ENCODE results near the gene AOAH.
"Not testable (repeated sequence)": the region's sequence is repeated elsewhere in the genome, so short reads cannot be mapped to it uniquely, and the experiment has no call there.

The AOAH gene

GRCh38 chr7:36739351-36739750 lies 15.1 kb upstream of the AOAH start:
- no peak for DNase-seq (ENCODE audit: low read depth in 2 of 2)

GRCh38 chr7:36736899-36737211 lies 12.6 kb upstream of the AOAH start:
- no peak for DNase-seq (ENCODE audit: low read depth in 2 of 2)

- DNase-seq (ENCODE audit: low read depth in 2 of 2), result no peak
Observed at GRCh38 chr7:36736090-36736898, 12.0 kb upstream of the AOAH start.

- DNase-seq (ENCODE audit: low read depth in 2 of 2), result no peak
Observed at GRCh38 chr7:36735172-36735571, 10.9 kb upstream of the AOAH start.

- DNase-seq (ENCODE audit: low read depth in 2 of 2), result no peak
Observed at GRCh38 chr7:36734731-36735130, 10.4 kb upstream of the AOAH start.

GRCh38 chr7:36733411-36733810 lies 9.1 kb upstream of the AOAH start:
- DNase-seq (ENCODE audit: low read depth in 2 of 2), result no peak

GRCh38 chr7:36732806-36733205 lies 8.5 kb upstream of the AOAH start:
- DNase-seq (ENCODE audit: low read depth in 2 of 2), result no peak

- no peak for DNase-seq (ENCODE audit: low read depth in 2 of 2)
Observed at GRCh38 chr7:36730046-36730445, 5.8 kb upstream of the AOAH start.

GRCh38 chr7:36728143-36728542 lies 3.8 kb upstream of the AOAH start:
- no peak for DNase-seq (ENCODE audit: low read depth in 2 of 2)

- no peak for DNase-seq (ENCODE audit: low read depth in 2 of 2)
Observed at GRCh38 chr7:36726806-36727503, 2.7 kb upstream of the AOAH start.

- DNase-seq (ENCODE audit: low read depth in 2 of 2), result no peak
Observed at GRCh38 chr7:36726311-36726710, 2.0 kb upstream of the AOAH start.

GRCh38 chr7:36724996-36725395 lies 702 bp upstream of the AOAH start:
- DNase-seq (ENCODE audit: low read depth in 2 of 2), result no peak

- no peak for DNase-seq (ENCODE audit: low read depth in 2 of 2)
Observed at GRCh38 chr7:36723291-36723690, 1.0 kb downstream of the AOAH start.

GRCh38 chr7:36719083-36719632 lies 5.1 kb downstream of the AOAH start:
- no peak for DNase-seq (ENCODE audit: low read depth in 2 of 2)

GRCh38 chr7:36717586-36717985 lies 6.7 kb downstream of the AOAH start:
- DNase-seq (ENCODE audit: low read depth in 2 of 2), result no peak

- DNase-seq (ENCODE audit: low read depth in 2 of 2), result not testable (repeated sequence)
Observed at GRCh38 chr7:36716802-36717201, 7.5 kb downstream of the AOAH start.

GRCh38 chr7:36712015-36712414 lies 12.3 kb downstream of the AOAH start:
- no peak for DNase-seq (ENCODE audit: low read depth in 2 of 2)

GRCh38 chr7:36711256-36711655 lies 13.0 kb downstream of the AOAH start:
- no peak for DNase-seq (ENCODE audit: low read depth in 2 of 2)

GRCh38 chr7:36710186-36710791 lies 14.0 kb downstream of the AOAH start:
- DNase-seq (ENCODE audit: low read depth in 2 of 2), result no peak

- DNase-seq (ENCODE audit: low read depth in 2 of 2), result no peak
Observed at GRCh38 chr7:36708767-36709166, 15.5 kb downstream of the AOAH start.

GRCh38 chr7:36707898-36708297 lies 16.4 kb downstream of the AOAH start:
- no peak for DNase-seq (ENCODE audit: low read depth in 2 of 2)

GRCh38 chr7:36707465-36707864 lies 16.8 kb downstream of the AOAH start:
- no peak for DNase-seq (ENCODE audit: low read depth in 2 of 2)

- not testable (repeated sequence) for DNase-seq (ENCODE audit: low read depth in 2 of 2)
Observed at GRCh38 chr7:36703860-36704259, 20.4 kb downstream of the AOAH start.

Measured in stimulated activated CD8-positive, alpha-beta memory T cell treated with anti-CD3 and anti-CD28 coated beads, Interleukin-2, amount 100 ng/mL, for 1 hour (primary cell).